ENCODE measurements around the gene RAB8A.
"Not testable (repeated sequence)": the region's sequence is repeated elsewhere in the genome, so short reads cannot be mapped to it uniquely, and the experiment has no call there.

The RAB8A gene

GRCh38 chr19:16113727-16114126 is 2.0 kb downstream of the RAB8A start:
- H3K27ac Mint-ChIP-seq = peak overlapping the region; percentile 52
- H3K9me3 Mint-ChIP-seq = no peaks in the 10 kb centered on the region
- peaks cover 19% of the 10 kb centered on the region for H3K36me3 Mint-ChIP-seq (ENCODE audit: low read depth)
- peak overlapping the region; percentile 40 for H3K4me3 Mint-ChIP-seq
- no peaks in the 10 kb centered on the region for H3K27me3 Mint-ChIP-seq (ENCODE audit: low read depth)
- peaks cover 47% of the 10 kb centered on the region for H3K4me1 Mint-ChIP-seq (ENCODE audit: low read depth)

DNA sequence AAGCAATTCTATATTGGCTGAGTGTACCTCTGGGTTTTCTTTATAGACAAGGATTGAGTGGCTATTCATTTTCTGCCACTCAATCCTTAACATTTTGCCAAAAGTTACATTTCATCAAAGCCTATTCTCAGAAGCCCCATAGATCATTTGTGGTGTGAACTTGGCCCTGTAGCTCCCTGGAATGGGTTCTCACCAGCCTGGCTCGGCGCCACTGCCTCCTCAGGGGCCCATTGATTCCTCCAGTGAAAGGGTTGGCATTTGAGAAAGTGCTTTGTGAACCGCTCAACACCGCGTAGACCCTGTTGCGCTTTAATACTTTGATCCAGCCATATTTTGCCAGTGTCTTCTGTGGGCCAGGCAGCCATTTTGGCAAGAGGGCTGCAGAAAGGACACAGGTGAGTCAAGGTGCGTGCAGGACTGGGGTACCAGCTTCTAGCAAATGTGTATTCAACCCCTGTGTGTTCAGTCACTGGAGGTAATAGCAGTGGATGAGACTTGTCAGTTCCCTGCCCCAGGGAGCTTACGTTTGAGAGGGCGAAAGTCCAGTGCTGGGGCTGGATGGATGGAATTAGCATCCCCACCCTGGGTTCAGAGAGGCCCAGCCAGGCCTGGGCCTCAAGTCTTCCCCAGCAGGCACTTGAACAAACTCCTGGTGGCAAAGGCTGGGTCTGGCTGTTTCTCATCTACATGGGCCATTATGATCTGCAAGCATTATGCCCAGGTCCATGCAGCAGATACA is 3.8 kb downstream of the RAB8A start:
- Mint-ChIP-seq H3K4me3 (no peak overlapping the region), H3K27ac (peak overlapping the region; percentile 50), H3K36me3 (ENCODE audit: low read depth) (peaks cover 27% of the 10 kb centered on the region), H3K9me3 (no peaks in the 10 kb centered on the region), H3K27me3 (ENCODE audit: low read depth) (no peaks in the 10 kb centered on the region), H3K4me1 (ENCODE audit: low read depth) (peaks cover 60% of the 10 kb centered on the region)

DNA sequence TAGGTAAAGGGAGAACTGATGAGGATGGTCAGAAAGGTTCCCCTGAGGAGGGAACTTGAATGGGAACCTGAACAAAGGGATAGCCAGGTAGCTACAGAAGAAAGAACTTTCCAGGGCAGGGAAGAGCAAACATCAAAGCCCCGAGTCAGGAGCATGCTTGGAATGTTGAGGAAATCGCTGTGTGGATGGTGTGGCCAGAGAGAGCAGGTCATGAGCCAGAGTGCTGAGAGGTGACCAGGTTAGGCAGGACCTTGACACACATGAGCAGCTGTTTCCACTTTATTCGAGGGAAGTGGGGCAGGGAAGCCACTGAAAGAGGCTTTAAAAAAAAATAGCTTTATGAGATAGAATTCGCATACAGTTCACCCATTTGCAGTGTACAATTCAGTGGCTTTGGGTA is 4.4 kb downstream of the RAB8A start:
- Mint-ChIP-seq H3K36me3 (ENCODE audit: low read depth) (peaks cover 27% of the 10 kb centered on the region), H3K9me3 (no peaks in the 10 kb centered on the region), H3K27me3 (ENCODE audit: low read depth) (no peaks in the 10 kb centered on the region), H3K4me1 (ENCODE audit: low read depth) (peaks cover 60% of the 10 kb centered on the region), H3K27ac (peak overlapping the region; percentile 50), H3K4me3 (no peak overlapping the region)

DNA sequence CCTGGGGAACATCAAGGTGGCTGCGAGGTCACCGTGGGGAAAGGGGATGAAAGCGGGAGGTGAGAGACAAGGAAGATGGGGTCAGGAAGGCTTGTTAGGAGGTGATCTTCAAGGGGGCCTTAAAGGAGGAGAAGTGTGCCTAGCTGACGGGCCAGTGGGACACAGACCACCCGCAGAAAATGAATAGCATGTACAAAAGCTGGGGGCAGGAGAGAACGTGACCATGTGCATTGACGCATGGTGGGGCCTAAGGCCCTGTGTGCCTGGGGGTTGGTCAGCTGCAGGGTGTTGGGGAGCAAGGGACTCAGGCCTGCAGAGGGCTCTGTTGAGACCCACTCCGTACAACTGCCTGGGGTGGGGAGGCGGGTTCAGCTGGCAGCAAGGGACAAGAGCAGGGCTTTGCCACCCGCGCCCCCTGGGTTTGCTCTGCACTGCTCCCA is 5.9 kb downstream of the RAB8A start:
- no peaks in the 10 kb centered on the region for H3K27me3 Mint-ChIP-seq (ENCODE audit: low read depth)
- no peaks in the 10 kb centered on the region for H3K9me3 Mint-ChIP-seq
- H3K36me3 Mint-ChIP-seq (ENCODE audit: low read depth) = peaks cover 34% of the 10 kb centered on the region
- peaks cover 52% of the 10 kb centered on the region for H3K4me1 Mint-ChIP-seq (ENCODE audit: low read depth)
- peak overlapping the region; percentile 81 for H3K27ac Mint-ChIP-seq
- H3K4me3 Mint-ChIP-seq = peak overlapping the region; percentile 73

- H3K27ac Mint-ChIP-seq = peak overlapping the region; percentile 95
- H3K9me3 Mint-ChIP-seq = no peaks in the 10 kb centered on the region
- peak overlapping the region; percentile 73 for H3K4me3 Mint-ChIP-seq
- H3K27me3 Mint-ChIP-seq (ENCODE audit: low read depth) = no peaks in the 10 kb centered on the region
- peaks cover 34% of the 10 kb centered on the region for H3K36me3 Mint-ChIP-seq (ENCODE audit: low read depth)
- H3K4me1 Mint-ChIP-seq (ENCODE audit: low read depth) = peaks cover 45% of the 10 kb centered on the region
These were observed 6.9 kb downstream of the RAB8A start for GRCh38 chr19:16118489-16119033.

- Mint-ChIP-seq H3K36me3 (ENCODE audit: low read depth) (peaks cover 36% of the 10 kb centered on the region), H3K4me1 (ENCODE audit: low read depth) (peaks cover 41% of the 10 kb centered on the region), H3K27ac (peak overlapping the region; percentile 95), H3K4me3 (peak overlapping the region; percentile 73)
- H3K9me3 Mint-ChIP-seq; H3K27me3 Mint-ChIP-seq (ENCODE audit: low read depth): not testable (repeated sequence)
These were observed 7.6 kb downstream of the RAB8A start for GRCh38 chr19:16119075-16119857.

DNA sequence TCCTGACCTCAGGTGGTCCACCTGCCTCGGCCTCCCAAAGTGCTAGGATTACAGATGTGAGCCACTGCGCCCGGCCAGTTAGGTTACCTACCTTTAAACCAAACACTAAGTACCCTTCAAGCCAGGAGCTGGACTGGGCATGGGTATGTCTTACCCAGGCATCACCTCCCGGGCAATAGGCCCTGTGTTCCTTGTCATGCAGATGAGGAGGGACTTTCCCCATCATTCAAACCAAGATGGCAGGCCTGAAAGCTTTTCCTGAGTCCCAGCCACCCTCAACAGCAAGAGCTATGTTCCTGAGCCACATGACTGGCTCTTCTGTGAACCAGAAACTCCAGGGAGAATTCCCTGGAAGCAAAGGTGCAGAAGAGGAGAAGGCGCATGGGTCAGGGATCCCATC is 9.5 kb downstream of the RAB8A start:
- no peaks in the 10 kb centered on the region for H3K9me3 Mint-ChIP-seq
- no peak overlapping the region for H3K4me3 Mint-ChIP-seq
- peaks cover 32% of the 10 kb centered on the region for H3K4me1 Mint-ChIP-seq (ENCODE audit: low read depth)
- H3K27ac Mint-ChIP-seq = no peak overlapping the region
- H3K27me3 Mint-ChIP-seq (ENCODE audit: low read depth) = no peaks in the 10 kb centered on the region
- H3K36me3 Mint-ChIP-seq (ENCODE audit: low read depth) = peaks cover 41% of the 10 kb centered on the region

DNA sequence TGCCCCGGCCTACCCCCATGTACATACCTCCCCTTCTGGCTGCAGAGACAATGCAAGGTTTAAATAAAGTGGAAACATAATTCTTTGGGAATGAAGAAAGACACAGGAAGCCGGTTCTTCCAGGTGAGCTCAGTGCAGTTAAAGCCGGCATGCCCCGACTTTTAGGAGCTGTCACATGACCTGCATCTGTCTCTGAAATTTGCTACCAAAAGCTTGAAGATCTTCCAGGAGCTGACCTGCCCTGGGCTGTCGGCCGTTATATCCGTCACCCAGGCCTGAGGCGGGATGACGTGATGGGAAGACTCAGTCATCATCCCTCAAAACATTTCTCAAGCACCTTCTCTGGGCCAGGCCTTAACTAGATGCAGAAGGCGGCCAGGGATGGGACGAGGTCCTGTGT is 10.3 kb downstream of the RAB8A start:
- Mint-ChIP-seq H3K36me3 (ENCODE audit: low read depth) (peaks cover 47% of the 10 kb centered on the region), H3K4me3 (no peak overlapping the region), H3K9me3 (no peaks in the 10 kb centered on the region), H3K27me3 (ENCODE audit: low read depth) (no peaks in the 10 kb centered on the region), H3K4me1 (ENCODE audit: low read depth) (peaks cover 31% of the 10 kb centered on the region), H3K27ac (peak overlapping the region; percentile 26)

DNA sequence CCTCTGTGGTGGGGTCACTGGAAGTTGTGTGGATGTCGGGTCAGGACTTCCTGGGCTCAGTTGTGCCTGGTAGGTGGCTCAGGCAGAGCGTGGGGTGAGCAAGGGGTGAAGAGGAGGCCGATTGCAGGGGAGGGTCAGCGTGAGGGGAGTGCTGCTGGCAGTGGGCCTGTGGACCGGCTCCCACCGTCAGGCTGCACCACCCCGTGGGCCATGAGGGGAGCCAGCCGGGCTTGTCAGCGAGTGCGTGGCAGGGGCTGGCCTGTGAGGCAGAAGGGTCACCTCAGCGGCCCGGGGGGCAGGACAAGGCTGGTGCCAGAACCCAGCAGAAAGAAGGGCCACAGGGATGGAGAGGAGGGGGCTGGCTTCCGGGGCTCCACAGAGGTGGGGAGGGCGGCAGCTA is 13.3 kb downstream of the RAB8A start:
- Mint-ChIP-seq H3K9me3 (no peaks in the 10 kb centered on the region), H3K27ac (peak overlapping the region; percentile 52), H3K36me3 (ENCODE audit: low read depth) (peaks cover 43% of the 10 kb centered on the region), H3K4me3 (no peak overlapping the region), H3K27me3 (ENCODE audit: low read depth) (no peaks in the 10 kb centered on the region), H3K4me1 (ENCODE audit: low read depth) (peaks cover 1% of the 10 kb centered on the region)

DNA sequence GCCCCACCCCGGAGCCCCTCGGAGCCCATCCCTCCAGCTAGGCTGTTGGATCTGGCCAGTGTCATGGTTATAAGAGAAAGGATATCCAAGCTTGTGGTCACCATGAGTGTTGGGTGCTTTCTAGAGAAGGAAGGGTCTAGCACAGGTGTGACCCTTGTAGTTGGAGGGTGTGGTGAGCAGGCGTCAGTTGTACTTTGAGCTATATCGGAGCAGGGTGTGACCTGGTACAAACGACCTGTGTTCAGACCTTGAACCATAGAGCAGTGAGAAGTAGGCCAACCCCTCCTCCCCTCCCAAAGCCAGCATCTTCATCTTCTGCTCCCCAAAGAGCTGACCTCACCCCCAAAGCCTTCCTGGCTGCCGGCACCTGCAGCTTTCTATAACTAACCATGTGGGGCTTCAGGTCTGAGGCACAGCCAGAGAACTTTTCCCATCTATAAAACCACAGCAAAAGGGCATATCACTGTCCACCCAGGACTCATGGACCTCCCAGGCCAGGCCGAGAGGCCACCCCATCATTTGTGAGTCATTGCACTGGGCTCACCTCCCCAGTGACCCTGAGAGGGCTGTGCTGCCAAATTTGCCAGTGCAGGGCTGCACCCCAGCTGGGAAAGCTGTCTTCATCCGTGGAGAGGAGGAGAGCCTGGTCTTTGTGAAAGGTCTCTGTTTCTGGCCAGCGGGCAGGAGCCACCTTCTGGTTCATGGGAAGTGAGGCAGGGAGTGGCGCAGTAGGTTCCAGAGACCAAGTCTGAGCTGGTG is 14.2 kb downstream of the RAB8A start:
- H3K4me3 Mint-ChIP-seq = no peak overlapping the region
- no peaks in the 10 kb centered on the region for H3K9me3 Mint-ChIP-seq
- no peak overlapping the region for H3K27ac Mint-ChIP-seq
- H3K4me1 Mint-ChIP-seq (ENCODE audit: low read depth) = peaks cover 3% of the 10 kb centered on the region
- H3K27me3 Mint-ChIP-seq (ENCODE audit: low read depth) = no peaks in the 10 kb centered on the region
- H3K36me3 Mint-ChIP-seq (ENCODE audit: low read depth) = peaks cover 50% of the 10 kb centered on the region

DNA sequence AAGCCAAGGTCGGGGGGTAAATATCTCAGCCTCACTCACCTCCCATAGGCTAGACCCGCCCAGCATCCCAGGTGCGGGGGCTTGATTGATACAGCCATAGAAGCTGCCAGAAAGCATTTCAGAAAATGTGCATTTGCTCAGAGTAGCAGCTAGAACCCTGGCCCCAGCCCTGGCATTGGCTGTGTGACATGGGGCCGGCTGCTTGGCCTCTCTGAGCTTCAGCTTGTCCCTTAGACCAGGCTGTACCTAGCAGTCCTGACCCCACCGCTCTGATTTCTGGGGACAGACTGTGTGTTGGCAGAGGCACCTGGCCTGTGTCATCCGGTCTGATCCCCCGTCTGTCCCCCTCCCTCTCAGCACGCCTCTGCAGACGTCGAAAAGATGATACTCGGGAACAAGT is 15.4 kb downstream of the RAB8A start:
- no peaks in the 10 kb centered on the region for H3K27me3 Mint-ChIP-seq (ENCODE audit: low read depth)
- H3K9me3 Mint-ChIP-seq = peaks cover 11% of the 10 kb centered on the region
- peaks cover 8% of the 10 kb centered on the region for H3K4me1 Mint-ChIP-seq (ENCODE audit: low read depth)
- no peak overlapping the region for H3K4me3 Mint-ChIP-seq
- H3K36me3 Mint-ChIP-seq (ENCODE audit: low read depth) = peaks cover 55% of the 10 kb centered on the region
- no peak overlapping the region for H3K27ac Mint-ChIP-seq

DNA sequence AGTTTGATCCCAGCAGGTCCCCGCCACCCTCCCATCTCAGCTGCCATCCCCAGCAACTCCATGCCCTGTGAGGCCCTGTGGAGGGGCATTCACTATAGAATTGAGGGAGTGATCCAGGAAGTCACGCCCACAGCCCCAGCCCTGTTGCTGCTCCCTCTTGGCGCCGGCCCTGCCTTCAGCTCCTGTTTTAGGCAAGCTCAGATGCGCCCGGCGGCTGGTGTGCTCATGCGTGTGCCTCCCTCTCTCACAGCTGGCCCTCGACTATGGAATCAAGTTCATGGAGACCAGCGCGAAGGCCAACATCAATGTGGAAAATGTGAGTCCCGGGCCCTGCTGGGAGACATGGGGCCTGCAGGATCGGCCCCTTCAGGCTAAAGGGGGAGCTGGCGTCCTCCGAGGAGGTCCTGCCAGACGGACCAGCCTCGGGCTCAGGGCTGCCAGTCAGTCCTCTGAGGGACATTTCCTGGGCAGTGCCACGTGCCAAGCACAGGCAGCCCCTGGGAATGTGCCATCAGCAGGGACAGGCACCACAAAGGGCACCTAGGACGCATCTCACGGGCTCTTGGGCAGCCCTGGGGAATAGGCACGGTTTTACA is 16.2 kb downstream of the RAB8A start:
- Mint-ChIP-seq H3K36me3 (ENCODE audit: low read depth) (peaks cover 58% of the 10 kb centered on the region), H3K27ac (no peak overlapping the region), H3K27me3 (ENCODE audit: low read depth) (no peaks in the 10 kb centered on the region), H3K9me3 (peaks cover 11% of the 10 kb centered on the region), H3K4me1 (ENCODE audit: low read depth) (peaks cover 8% of the 10 kb centered on the region), H3K4me3 (no peak overlapping the region)

DNA sequence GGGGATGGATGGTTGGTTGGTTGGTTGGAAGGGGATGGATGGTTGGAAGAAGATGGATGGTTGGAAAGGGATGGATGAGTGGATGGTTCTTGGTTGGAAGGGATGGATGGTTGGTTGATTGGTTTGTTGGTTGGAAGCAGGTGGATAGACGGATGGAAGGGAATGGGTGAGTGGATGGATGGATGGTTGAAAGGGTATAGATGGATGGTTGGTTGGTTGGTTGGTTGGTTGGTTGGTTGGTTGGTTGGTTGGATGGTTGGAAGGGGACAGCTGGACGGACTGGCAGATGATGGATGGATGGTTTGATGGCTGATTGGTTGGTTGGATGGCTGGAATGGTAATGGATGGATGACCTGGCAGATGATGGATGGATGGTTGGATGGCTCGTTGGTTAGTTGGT is 20.0 kb downstream of the RAB8A start:
- peaks cover 14% of the 10 kb centered on the region for H3K4me1 Mint-ChIP-seq (ENCODE audit: low read depth)
- no peak overlapping the region for H3K4me3 Mint-ChIP-seq
- peaks cover 11% of the 10 kb centered on the region for H3K9me3 Mint-ChIP-seq
- peak overlapping the region; percentile 61 for H3K27ac Mint-ChIP-seq
- H3K36me3 Mint-ChIP-seq (ENCODE audit: low read depth) = peaks cover 61% of the 10 kb centered on the region
- no peaks in the 10 kb centered on the region for H3K27me3 Mint-ChIP-seq (ENCODE audit: low read depth)

DNA sequence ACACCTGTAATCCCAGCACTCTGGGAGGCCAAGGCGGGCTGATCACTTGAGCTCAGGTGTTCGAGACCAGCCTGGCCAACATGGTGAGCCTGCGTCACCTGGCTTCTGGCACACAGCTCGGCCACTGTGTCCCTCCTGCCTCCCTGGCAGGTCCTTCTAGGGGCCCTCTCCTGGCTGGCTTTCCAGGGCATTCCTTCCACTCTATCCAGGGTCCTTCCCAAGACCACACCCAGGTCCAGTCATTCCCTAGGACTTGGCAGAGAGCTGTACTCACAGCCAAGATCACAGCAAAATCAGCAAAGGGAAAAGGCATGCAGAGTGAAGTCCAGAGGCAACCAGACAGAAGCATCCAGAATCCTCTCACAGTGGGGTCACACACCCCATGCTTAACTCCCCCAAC is 22.1 kb downstream of the RAB8A start:
- Mint-ChIP-seq H3K4me3 (no peak overlapping the region), H3K27ac (no peak overlapping the region), H3K27me3 (ENCODE audit: low read depth) (no peaks in the 10 kb centered on the region), H3K4me1 (ENCODE audit: low read depth) (peaks cover 18% of the 10 kb centered on the region), H3K36me3 (ENCODE audit: low read depth) (peaks cover 51% of the 10 kb centered on the region), H3K9me3 (peaks cover 11% of the 10 kb centered on the region)
